ENCODE data around the gene GNAL.

The GNAL gene

GRCh38 chr18:11729556-11729955, 40.5 kb downstream of the GNAL start:
- no peak for DNase-seq

- no peak for DNase-seq
Observed at GRCh38 chr18:11733031-11733430, 44.0 kb downstream of the GNAL start.

- DNase-seq: no peak
Observed at GRCh38 chr18:11736656-11737055, 47.6 kb downstream of the GNAL start.

GRCh38 chr18:11739893-11740292, 50.8 kb downstream of the GNAL start:
- DNase-seq: no peak

- DNase-seq: no peak
Observed at GRCh38 chr18:11740461-11740860, 51.4 kb downstream of the GNAL start.

- no peak for DNase-seq
Observed at GRCh38 chr18:11741505-11742145, 52.6 kb downstream of the GNAL start.

- DNase-seq: no peak
Observed at GRCh38 chr18:11745521-11745920, 56.5 kb downstream of the GNAL start.

GRCh38 chr18:11747286-11747685, 58.2 kb downstream of the GNAL start:
- no peak for DNase-seq

GRCh38 chr18:11747731-11748130, 58.7 kb downstream of the GNAL start:
- DNase-seq: no peak

- no peak for DNase-seq
Observed at GRCh38 chr18:11749305-11749704, 60.2 kb downstream of the GNAL start.

GRCh38 chr18:11750171-11750570, 61.1 kb downstream of the GNAL start:
- DNase-seq: no peak

- no peak for DNase-seq
Observed at GRCh38 chr18:11750581-11751310, 61.7 kb downstream of the GNAL start.

GRCh38 chr18:11751341-11752115, 62.5 kb downstream of the GNAL start:
- no peak for DNase-seq

- no peak for DNase-seq
Observed at GRCh38 chr18:11752116-11752911, 63.2 kb downstream of the GNAL start.

- no peak for DNase-seq
Observed at GRCh38 chr18:11754979-11755378, 65.9 kb downstream of the GNAL start.

GRCh38 chr18:11757084-11757590, 68.1 kb downstream of the GNAL start:
- no peak for DNase-seq

GRCh38 chr18:11759456-11759855, 70.4 kb downstream of the GNAL start:
- DNase-seq: no peak

GRCh38 chr18:11760498-11761167, 71.6 kb downstream of the GNAL start:
- no peak for DNase-seq

GRCh38 chr18:11761553-11761952, 72.5 kb downstream of the GNAL start:
- no peak for DNase-seq

GRCh38 chr18:11762429-11762828, 73.4 kb downstream of the GNAL start:
- DNase-seq: no peak

- no peak for DNase-seq
Observed at GRCh38 chr18:11767329-11767728, 78.3 kb downstream of the GNAL start.

GRCh38 chr18:11767935-11768334, 78.9 kb downstream of the GNAL start:
- no peak for DNase-seq
